Calu3 (cell line): ENCODE measurements around the gene DNAI2. TPM values are rescaled to one million over a fixed set of nuclear protein-coding genes. Genes with fewer than 3 reads are reported as not detected.

Experiments
- BruUV-seq: library from RNA; stranded (reverse); fragments of 400-500 nt; replicated peaks from 2 replicates; lab custom pipeline; 2021; lab: Mats Ljungman, UMichigan
- CTCF ChIA-PET: fragments of 300-600 bp; sonication (Branson Sonifier 250); formaldehyde crosslinking; loops from one replicate; lab custom pipeline; 2022; ENCODE audit warnings: antibody characterized with exemption; lab: Charles Lee
- DNase-seq: peaks from one replicate; pipeline ENCODE4 v3.0.0; 2022
- H3K27ac Mint-ChIP-seq: one replicate; pipeline ENCODE4 v1.8.0; 2022; ENCODE audit warnings: mixed read lengths; ENCODE audit not compliant: unreplicated experiment
- H3K27me3 Mint-ChIP-seq: one replicate; pipeline ENCODE4 v1.8.0; 2022; ENCODE audit warnings: mixed read lengths; ENCODE audit not compliant: unreplicated experiment
- H3K36me3 Mint-ChIP-seq: one replicate; pipeline ENCODE4 v1.8.0; 2022; ENCODE audit warnings: mild to moderate bottlenecking, moderate library complexity, mixed read lengths; ENCODE audit not compliant: insufficient read depth, unreplicated experiment
- H3K4me1 Mint-ChIP-seq: one replicate; pipeline ENCODE4 v1.8.0; 2022; ENCODE audit warnings: mild to moderate bottlenecking, low read depth, mixed read lengths; ENCODE audit not compliant: unreplicated experiment
- H3K4me3 Mint-ChIP-seq: one replicate; pipeline ENCODE4 v1.8.0; 2022; ENCODE audit warnings: mild to moderate bottlenecking, low read depth, moderate library complexity, mixed read lengths; ENCODE audit not compliant: unreplicated experiment
- H3K9me3 Mint-ChIP-seq: one replicate; pipeline ENCODE4 v1.8.0; 2022; ENCODE audit warnings: low read depth, mixed read lengths; ENCODE audit not compliant: unreplicated experiment
- intact Hi-C: fragments of 100-400 bp; cut with micrococcal nuclease; formaldehyde crosslinking; loops from one replicate; pipeline ENCODE4 v1.10.0; 2022; ENCODE audit not compliant: unreplicated experiment
- total RNA-seq: library from RNA; stranded (reverse); gene quantifications from 2 replicates; pipeline ENCODE4 v1.2.3, GENCODE V29; 2022
- TF ChIP-seq, protein P1 (sequence below): fragments of 200-600 bp; IDR thresholded peaks from one replicate; pipeline ENCODE4 v1.8.0; 2022; ENCODE audit warnings: antibody characterized with exemption; ENCODE audit not compliant: unreplicated experiment

Gene DNAI2
- total RNA-seq, 1 experiment from 2014 or later, result not detected

- H3K4me1 Mint-ChIP-seq, result no peaks in the 10 kb centered on the region
- no peak overlapping the region for H3K27ac Mint-ChIP-seq
- TF ChIP-seq, protein P1, sequence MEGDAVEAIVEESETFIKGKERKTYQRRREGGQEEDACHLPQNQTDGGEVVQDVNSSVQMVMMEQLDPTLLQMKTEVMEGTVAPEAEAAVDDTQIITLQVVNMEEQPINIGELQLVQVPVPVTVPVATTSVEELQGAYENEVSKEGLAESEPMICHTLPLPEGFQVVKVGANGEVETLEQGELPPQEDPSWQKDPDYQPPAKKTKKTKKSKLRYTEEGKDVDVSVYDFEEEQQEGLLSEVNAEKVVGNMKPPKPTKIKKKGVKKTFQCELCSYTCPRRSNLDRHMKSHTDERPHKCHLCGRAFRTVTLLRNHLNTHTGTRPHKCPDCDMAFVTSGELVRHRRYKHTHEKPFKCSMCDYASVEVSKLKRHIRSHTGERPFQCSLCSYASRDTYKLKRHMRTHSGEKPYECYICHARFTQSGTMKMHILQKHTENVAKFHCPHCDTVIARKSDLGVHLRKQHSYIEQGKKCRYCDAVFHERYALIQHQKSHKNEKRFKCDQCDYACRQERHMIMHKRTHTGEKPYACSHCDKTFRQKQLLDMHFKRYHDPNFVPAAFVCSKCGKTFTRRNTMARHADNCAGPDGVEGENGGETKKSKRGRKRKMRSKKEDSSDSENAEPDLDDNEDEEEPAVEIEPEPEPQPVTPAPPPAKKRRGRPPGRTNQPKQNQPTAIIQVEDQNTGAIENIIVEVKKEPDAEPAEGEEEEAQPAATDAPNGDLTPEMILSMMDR, result no peak
- CTCF ChIA-PET, result no interaction called here
- no peaks in the 10 kb centered on the region for H3K36me3 Mint-ChIP-seq
- intact Hi-C loops, result no loop called here
- no peak for DNase-seq
- peaks cover 78% of the 10 kb centered on the region for H3K27me3 Mint-ChIP-seq
- no TSS peak for BruUV-seq
- no peaks in the 10 kb centered on the region for H3K9me3 Mint-ChIP-seq
- no peak overlapping the region for H3K4me3 Mint-ChIP-seq
Observed at GRCh38 chr17:74234486-74234885, 39.5 kb upstream of the DNAI2 start.

DNA sequence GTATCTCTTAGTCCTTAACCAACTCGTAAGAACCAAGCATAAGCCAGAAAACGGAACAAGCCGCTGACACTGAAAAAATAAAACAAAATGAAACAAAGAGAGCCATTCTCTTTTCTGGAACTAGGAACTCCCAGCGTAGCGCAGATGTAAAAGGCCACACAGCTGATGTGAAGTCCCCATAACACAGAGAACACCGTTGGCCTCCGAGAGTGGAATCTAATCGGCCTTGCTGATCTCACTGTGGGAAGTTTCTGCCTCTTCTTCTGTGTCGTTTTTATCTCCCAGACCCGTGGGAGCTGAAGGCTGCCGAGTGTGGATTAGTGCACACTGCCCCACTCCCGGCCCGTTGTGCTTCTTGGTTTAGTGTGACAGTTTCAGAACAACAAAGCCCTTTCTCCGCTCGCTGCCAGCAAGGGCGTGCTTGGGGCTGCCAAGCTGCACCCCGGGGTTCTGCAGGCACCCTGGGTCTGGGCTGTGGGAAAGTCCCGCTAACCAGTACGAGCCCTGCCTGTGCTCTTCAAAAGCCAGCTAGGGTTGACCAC is 38.9 kb upstream of the DNAI2 start:
- no peak overlapping the region for H3K27ac Mint-ChIP-seq
- DNase-seq, result no peak
- CTCF ChIA-PET, result no interaction called here
- BruUV-seq, result no TSS peak
- no peaks in the 10 kb centered on the region for H3K9me3 Mint-ChIP-seq
- no peaks in the 10 kb centered on the region for H3K36me3 Mint-ChIP-seq
- no peaks in the 10 kb centered on the region for H3K4me1 Mint-ChIP-seq
- intact Hi-C loops, result no loop called here
- TF ChIP-seq, protein P1, result no peak
- H3K27me3 Mint-ChIP-seq, result peaks cover 82% of the 10 kb centered on the region
- H3K4me3 Mint-ChIP-seq, result no peak overlapping the region

GRCh38 chr17:74235911-74236371 is 38.1 kb upstream of the DNAI2 start:
- no peak for DNase-seq
- TF ChIP-seq, protein P1, result no peak
- BruUV-seq, result no TSS peak
- Mint-ChIP-seq H3K4me3 (no peak overlapping the region), H3K27me3 (peaks cover 82% of the 10 kb centered on the region), H3K9me3 (no peaks in the 10 kb centered on the region), H3K4me1 (no peaks in the 10 kb centered on the region), H3K27ac (no peak overlapping the region), H3K36me3 (no peaks in the 10 kb centered on the region)
- intact Hi-C loops, result no loop called here
- CTCF ChIA-PET, result no interaction called here

DNA sequence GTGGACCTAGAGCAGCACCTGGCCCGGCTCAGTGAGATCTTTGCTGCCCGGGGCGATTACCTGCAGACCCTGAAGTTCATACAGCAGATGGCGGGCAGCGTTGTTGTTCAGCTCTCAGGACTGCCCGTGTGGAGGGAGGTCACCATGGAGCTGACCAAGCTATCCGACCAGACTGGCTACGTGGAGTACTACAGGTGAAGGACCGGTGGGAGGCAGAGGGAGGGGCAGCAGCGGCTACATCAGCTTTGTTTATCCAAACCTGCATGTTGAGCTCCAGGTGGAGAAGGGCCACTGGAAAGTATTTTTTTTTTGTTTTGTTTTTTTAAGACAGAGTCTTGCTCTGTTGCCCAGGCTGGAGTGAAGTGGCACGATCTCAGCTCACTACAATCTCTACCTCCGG is 36.7 kb upstream of the DNAI2 start:
- CTCF ChIA-PET, result no interaction called here
- TF ChIP-seq, protein P1, result no peak
- no peaks in the 10 kb centered on the region for H3K4me1 Mint-ChIP-seq

More for the DNA sequence above, 36.7 kb upstream of the DNAI2 start:
- no TSS peak for BruUV-seq
- Mint-ChIP-seq H3K4me3 (no peak overlapping the region), H3K36me3 (no peaks in the 10 kb centered on the region), H3K27me3 (peaks cover 82% of the 10 kb centered on the region), H3K27ac (no peak overlapping the region), H3K9me3 (no peaks in the 10 kb centered on the region)
- intact Hi-C loops, result no loop called here
- DNase-seq, result no peak
